ENCODE results near the gene FIBP.

Gene FIBP

GRCh38 chr11:65866509-65867283, 21.6 kb downstream of the FIBP start:
- TF ChIP-seq NFIC (IDR thresholded peaks at IDR 0.05) (no peak), USF1 (IDR thresholded peaks at IDR 0.05) (no peak), CREB1 (IDR thresholded peaks at IDR 0.05; ENCODE audit: low read depth) (no peak), TEAD4 (IDR thresholded peaks at IDR 0.05) (no peak), FOXM1 (IDR thresholded peaks at IDR 0.05; ENCODE audit: borderline replicate concordance, low read depth) (no peak), TCF12 (IDR thresholded peaks at IDR 0.05; ENCODE audit: low read depth) (no peak), ZBTB7A (IDR thresholded peaks at IDR 0.05; ENCODE audit: low read depth) (no peak), CEBPB (IDR thresholded peaks at IDR 0.05) (no peak), TAF1 (IDR thresholded peaks at IDR 0.05; ENCODE audit: low read depth) (no peak), EP300 (IDR thresholded peaks at IDR 0.05; ENCODE audit: borderline replicate concordance) (no peak), MAX (IDR thresholded peaks at IDR 0.05) (no peak), YY1 (IDR thresholded peaks at IDR 0.05; ENCODE audit: low read depth) (no peak)

GRCh38 chr11:65865550-65866172, 22.6 kb downstream of the FIBP start:
- TF ChIP-seq RAD21 (IDR thresholded peaks at IDR 0.05; ENCODE audit: low read depth) = no peak
- no peak for TF ChIP-seq EGR1 (IDR thresholded peaks at IDR 0.05)
- no peak for TF ChIP-seq USF1 (IDR thresholded peaks at IDR 0.05)
- TF ChIP-seq YY1 (IDR thresholded peaks at IDR 0.05; ENCODE audit: low read depth) = no peak
- TF ChIP-seq TAF1 (IDR thresholded peaks at IDR 0.05; ENCODE audit: low read depth) = no peak
- no peak for TF ChIP-seq REST (IDR thresholded peaks at IDR 0.05; ENCODE audit: low read depth)
- TF ChIP-seq TCF12 (IDR thresholded peaks at IDR 0.05; ENCODE audit: low read depth) = no peak
- TF ChIP-seq NFIC (IDR thresholded peaks at IDR 0.05) = no peak
- TF ChIP-seq MAX (IDR thresholded peaks at IDR 0.05) = no peak
- TF ChIP-seq CEBPB (IDR thresholded peaks at IDR 0.05) = no peak
- TF ChIP-seq TEAD4 (IDR thresholded peaks at IDR 0.05) = no peak
- no peak for TF ChIP-seq FOXM1 (IDR thresholded peaks at IDR 0.05; ENCODE audit: borderline replicate concordance, low read depth)
- no peak for TF ChIP-seq ZBTB7A (IDR thresholded peaks at IDR 0.05; ENCODE audit: low read depth)
- no peak for TF ChIP-seq EP300 (IDR thresholded peaks at IDR 0.05; ENCODE audit: borderline replicate concordance)
- TF ChIP-seq CREB1 (IDR thresholded peaks at IDR 0.05; ENCODE audit: low read depth) = no peak

- no peak for TF ChIP-seq CEBPB (IDR thresholded peaks at IDR 0.05)
- TF ChIP-seq TEAD4 (IDR thresholded peaks at IDR 0.05) = no peak
- no peak for TF ChIP-seq YY1 (IDR thresholded peaks at IDR 0.05; ENCODE audit: low read depth)
- no peak for TF ChIP-seq FOXM1 (IDR thresholded peaks at IDR 0.05; ENCODE audit: borderline replicate concordance, low read depth)
- no peak for TF ChIP-seq ZBTB7A (IDR thresholded peaks at IDR 0.05; ENCODE audit: low read depth)
- TF ChIP-seq REST (IDR thresholded peaks at IDR 0.05; ENCODE audit: low read depth) = no peak
- no peak for TF ChIP-seq USF1 (IDR thresholded peaks at IDR 0.05)
- no peak for TF ChIP-seq EGR1 (IDR thresholded peaks at IDR 0.05)
- TF ChIP-seq NFIC (IDR thresholded peaks at IDR 0.05) = no peak
- TF ChIP-seq EP300 (IDR thresholded peaks at IDR 0.05; ENCODE audit: borderline replicate concordance) = no peak
- TF ChIP-seq CREB1 (IDR thresholded peaks at IDR 0.05; ENCODE audit: low read depth) = no peak
Measured at GRCh38 chr11:65864706-65865471, 23.4 kb downstream of the FIBP start.

- TF ChIP-seq YY1 (IDR thresholded peaks at IDR 0.05; ENCODE audit: low read depth) = no peak
- no peak for TF ChIP-seq EGR1 (IDR thresholded peaks at IDR 0.05)
- TF ChIP-seq NFIC (IDR thresholded peaks at IDR 0.05) = no peak
- no peak for TF ChIP-seq USF1 (IDR thresholded peaks at IDR 0.05)
- no peak for TF ChIP-seq REST (IDR thresholded peaks at IDR 0.05; ENCODE audit: low read depth)
- no peak for TF ChIP-seq ZBTB7A (IDR thresholded peaks at IDR 0.05; ENCODE audit: low read depth)
- no peak for TF ChIP-seq TAF1 (IDR thresholded peaks at IDR 0.05; ENCODE audit: low read depth)
- no peak for TF ChIP-seq CREB1 (IDR thresholded peaks at IDR 0.05; ENCODE audit: low read depth)
- no peak for TF ChIP-seq MAX (IDR thresholded peaks at IDR 0.05)
- TF ChIP-seq RAD21 (IDR thresholded peaks at IDR 0.05; ENCODE audit: low read depth) = no peak
- TF ChIP-seq TEAD4 (IDR thresholded peaks at IDR 0.05) = no peak
- TF ChIP-seq TCF12 (IDR thresholded peaks at IDR 0.05; ENCODE audit: low read depth) = no peak
- no peak for TF ChIP-seq CEBPB (IDR thresholded peaks at IDR 0.05)
- TF ChIP-seq FOXM1 (IDR thresholded peaks at IDR 0.05; ENCODE audit: borderline replicate concordance, low read depth) = no peak
- TF ChIP-seq EP300 (IDR thresholded peaks at IDR 0.05; ENCODE audit: borderline replicate concordance) = no peak
Measured at GRCh38 chr11:65863889-65864705, 24.2 kb downstream of the FIBP start.
